GM21360 (cell line): Measurements from ENCODE around the gene ANAPC4.
"Not testable (repeated sequence)": the region's sequence is repeated elsewhere in the genome, so short reads cannot be mapped to it uniquely, and the experiment has no call there.

Experiments
- ATAC-seq: cut with Tn5 transposase; IDR thresholded peaks from one replicate; pipeline ENCODE4 v1.9.1; 2021; ENCODE audit warnings: mild to moderate bottlenecking, moderate library complexity; ENCODE audit not compliant: unreplicated experiment

ANAPC4 gene

GRCh38 chr4:25376754-25377571 lies at the start of gene ANAPC4:
TSS of gene ANAPC4 (plus strand) at chr4:25377263. CDS start at chr4:25377428, 165 bp downstream.
- ATAC-seq: peak; percentile 96

GRCh38 chr4:25328463-25328862 lies 48.6 kb upstream of the ANAPC4 start:
- ATAC-seq: not testable (repeated sequence)

GRCh38 chr4:25330335-25330734 lies 46.7 kb upstream of the ANAPC4 start:
- ATAC-seq: no peak

- ATAC-seq: peak; percentile 85
These were observed 45.9 kb upstream of the ANAPC4 start for GRCh38 chr4:25330905-25331808.

- no peak for ATAC-seq
These were observed 33.4 kb upstream of the ANAPC4 start for GRCh38 chr4:25343671-25344070.

- ATAC-seq: no peak
These were observed 31.3 kb upstream of the ANAPC4 start for GRCh38 chr4:25345744-25346143.

- ATAC-seq: peak; percentile 72
These were observed 30.1 kb upstream of the ANAPC4 start for GRCh38 chr4:25346913-25347312.

- no peak for ATAC-seq
These were observed 29.6 kb upstream of the ANAPC4 start for GRCh38 chr4:25347473-25347872.

GRCh38 chr4:25347971-25348370 lies 29.1 kb upstream of the ANAPC4 start:
- ATAC-seq: no peak

GRCh38 chr4:25350561-25350960 lies 26.5 kb upstream of the ANAPC4 start:
- ATAC-seq: no peak

GRCh38 chr4:25351777-25352416 lies 25.2 kb upstream of the ANAPC4 start:
- ATAC-seq: no peak

- no peak for ATAC-seq
These were observed 21.0 kb upstream of the ANAPC4 start for GRCh38 chr4:25356068-25356467.

- ATAC-seq: no peak
These were observed 18.4 kb upstream of the ANAPC4 start for GRCh38 chr4:25358515-25359275.

- ATAC-seq: no peak
These were observed 15.8 kb upstream of the ANAPC4 start for GRCh38 chr4:25361253-25361652.

- ATAC-seq: no peak
These were observed 9.9 kb upstream of the ANAPC4 start for GRCh38 chr4:25367004-25367621.

- no peak for ATAC-seq
These were observed 9.2 kb upstream of the ANAPC4 start for GRCh38 chr4:25367877-25368276.

- ATAC-seq: no peak
These were observed 8.7 kb upstream of the ANAPC4 start for GRCh38 chr4:25368315-25368714.

GRCh38 chr4:25370242-25370641 lies 6.8 kb upstream of the ANAPC4 start:
- ATAC-seq: no peak

- not testable (repeated sequence) for ATAC-seq
These were observed 4.5 kb upstream of the ANAPC4 start for GRCh38 chr4:25372549-25372948.
